Stimulated activated CD8-positive, alpha-beta memory T cell treated with anti-CD3 and anti-CD28 coated beads, Interleukin-2, amount 100 ng/mL, for 48 hours (primary cell): ENCODE results near the gene NISCH.

ENCODE experiments used
- DNase-seq, 2 donors: peaks; one replicate each; pipeline ENCODE4 v3.0.0-alpha.2; 2020; ENCODE audit warnings: low read depth in 2 of 2

The NISCH gene

DNA sequence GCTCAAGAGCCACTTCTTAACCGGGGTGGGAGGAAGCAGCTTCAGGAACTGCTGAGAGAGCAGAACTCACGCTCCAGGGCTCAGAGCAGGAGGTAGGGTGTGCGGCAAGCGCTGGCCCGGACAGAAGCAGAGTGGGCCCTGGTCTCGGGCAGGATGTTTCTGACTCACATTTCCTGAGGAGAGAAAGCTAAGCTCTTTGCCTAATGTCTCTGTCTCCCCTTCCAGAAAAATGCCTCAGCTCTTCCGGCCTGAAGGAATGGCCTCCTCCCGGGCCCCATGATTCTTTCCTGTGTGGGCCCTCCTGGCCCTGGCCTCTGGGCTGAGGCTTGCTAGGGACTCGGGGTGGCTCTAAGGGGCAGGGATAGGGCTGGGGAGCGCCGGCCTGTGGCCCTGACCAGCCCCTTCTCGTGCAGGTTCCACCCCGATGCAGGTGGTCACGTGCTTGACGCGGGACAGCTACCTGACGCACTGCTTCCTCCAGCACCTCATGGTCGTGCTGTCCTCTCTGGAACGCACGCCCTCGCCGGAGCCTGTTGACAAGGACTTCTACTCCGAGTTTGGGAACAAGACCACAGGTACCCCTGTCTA lies 35.6 kb downstream of the NISCH start:
- DNase-seq = no peak

DNA sequence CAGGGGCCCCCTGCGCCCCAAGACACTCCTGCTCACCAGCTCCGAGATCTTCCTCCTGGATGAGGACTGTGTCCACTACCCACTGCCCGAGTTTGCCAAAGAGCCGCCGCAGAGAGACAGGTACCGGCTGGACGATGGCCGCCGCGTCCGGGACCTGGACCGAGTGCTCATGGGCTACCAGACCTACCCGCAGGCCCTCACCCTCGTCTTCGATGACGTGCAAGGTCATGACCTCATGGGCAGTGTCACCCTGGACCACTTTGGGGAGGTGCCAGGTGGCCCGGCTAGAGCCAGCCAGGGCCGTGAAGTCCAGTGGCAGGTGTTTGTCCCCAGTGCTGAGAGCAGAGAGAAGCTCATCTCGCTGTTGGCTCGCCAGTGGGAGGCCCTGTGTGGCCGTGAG lies 36.7 kb downstream of the NISCH start:
- no peak for DNase-seq

DNA sequence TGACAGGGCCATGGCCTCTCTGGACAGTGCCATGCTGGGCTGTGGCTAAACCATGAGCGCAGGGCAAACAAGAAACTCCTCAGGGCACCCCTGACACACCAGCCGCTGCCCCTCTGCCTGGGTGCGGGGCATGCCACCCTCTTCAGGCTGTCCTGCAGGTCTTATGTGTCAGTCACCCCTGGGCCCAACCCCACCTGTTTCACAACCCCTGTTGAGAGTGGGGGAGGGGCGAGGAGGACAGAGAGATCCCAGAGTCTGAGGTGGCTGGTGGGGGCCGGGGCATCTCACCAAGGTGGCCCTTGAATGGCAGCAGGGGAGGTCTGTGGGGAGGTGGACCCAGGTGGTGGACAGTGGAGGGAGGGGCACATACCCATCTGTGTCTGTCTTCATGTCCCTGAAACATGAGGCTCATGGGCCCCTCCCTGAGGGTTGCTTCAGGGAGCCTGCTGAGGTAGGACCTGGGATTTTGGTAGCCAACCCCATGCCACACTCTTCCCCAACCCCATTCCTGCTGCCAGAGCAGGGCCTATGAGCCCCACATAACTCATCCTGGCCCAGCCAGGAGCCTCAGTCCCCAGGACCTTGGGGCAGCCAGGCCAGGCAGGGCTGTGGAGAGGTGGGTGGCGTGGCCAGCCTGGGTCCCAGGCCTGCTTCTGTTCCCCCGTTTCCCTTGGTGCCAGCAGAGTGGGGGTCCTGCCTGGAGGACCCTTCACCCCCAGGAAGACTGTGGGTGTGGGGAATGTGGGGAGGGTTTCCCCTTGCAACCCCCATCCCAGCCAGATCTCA lies 38.0 kb downstream of the NISCH start:
- no peak for DNase-seq

DNA sequence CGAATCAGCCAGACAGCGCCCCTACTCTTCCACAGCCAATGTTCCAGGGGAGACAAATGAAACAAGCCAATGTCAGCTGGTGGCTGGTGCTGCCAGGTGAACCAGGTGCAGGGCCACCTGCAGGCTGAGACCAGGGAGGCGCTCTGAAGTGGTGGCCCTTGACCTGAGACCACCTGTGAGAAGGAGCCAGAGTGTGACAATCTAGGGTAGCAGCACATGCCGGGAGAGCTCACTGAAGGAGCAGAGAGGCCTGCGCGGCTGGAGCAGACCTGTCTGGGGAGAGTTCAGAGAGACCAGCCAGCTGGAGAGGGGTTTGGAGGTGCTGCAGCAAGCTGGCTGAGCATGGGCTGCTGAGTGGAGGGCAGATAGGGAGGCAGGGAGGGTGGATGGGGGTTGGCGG lies 39.0 kb downstream of the NISCH start:
- DNase-seq = no peak

DNA sequence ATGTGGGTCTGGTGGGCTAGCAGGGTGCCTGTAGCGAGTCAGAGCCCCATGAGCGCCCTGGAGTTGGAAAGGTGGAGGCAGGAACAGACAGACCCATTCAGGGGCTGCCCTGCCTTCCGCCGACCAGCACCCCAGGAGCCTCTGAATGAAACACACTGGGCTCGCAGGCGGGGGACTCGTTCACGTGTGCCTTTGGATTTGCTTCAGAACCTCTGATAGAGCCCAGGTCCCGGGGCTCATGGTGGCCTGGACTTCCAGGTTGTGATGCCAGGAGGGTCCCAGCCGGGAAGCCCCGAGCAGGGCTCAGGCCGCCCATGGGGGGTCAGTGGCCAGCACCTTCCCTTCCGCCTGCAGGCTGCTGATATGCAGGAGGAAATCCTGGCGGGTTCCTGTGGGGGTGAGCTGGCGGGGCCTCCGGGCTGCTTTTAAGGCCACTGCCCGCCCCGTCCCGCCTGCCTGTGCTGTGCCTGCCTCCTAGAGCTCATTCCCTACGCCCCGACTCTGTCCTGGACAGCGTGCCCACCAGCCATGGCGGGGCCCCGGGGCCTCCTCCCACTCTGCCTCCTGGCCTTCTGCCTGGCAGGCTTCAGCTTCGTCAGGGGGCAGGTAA lies 39.6 kb downstream of the NISCH start, which contains the start of gene STAB1:
Gene STAB1, plus strand, starts transcription at position 453 of the 610 bp plus-strand sequence. Its CDS starts 76 bp downstream, at position 529.
- DNase-seq = no peak

DNA sequence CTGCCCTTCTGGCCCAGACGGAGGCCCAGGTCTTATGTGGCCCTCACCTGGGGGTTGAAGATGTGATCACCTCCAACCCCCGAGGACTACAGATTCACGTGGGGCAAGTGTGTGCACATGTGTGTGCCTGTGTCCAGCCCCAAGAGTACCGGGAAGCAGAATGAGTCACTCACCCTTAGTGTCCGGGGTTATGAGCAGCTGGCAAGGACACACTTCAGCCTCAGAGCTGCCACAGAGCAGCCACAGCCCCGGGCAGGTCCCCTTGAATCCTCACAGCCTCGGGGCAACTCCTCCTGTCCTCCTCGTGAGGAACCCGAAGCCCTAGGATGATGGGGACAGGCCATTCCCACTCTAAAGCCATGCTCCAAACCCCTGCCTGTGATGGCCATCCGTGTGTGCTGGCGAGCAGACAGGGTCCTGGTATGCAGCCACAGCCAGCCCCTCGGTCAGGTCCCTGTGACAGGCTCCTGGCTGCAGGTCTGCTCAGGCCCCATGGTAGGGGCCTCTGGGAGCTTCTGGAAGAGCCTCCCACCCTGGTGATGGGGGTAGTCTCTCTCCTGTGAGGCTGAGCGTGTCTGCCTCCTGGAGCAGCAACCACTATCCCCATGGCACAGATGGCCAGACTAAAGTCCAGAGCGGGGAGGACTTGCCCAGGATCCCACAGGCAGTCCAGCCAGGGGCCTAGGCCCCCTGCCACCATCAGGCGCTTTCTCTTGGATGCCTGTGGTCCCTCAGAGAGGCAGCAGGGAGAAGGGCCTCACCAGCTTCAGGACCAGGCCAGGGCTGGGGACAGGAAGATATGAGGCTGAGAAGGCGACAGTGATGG lies 40.6 kb downstream of the NISCH start:
- no peak for DNase-seq

DNA sequence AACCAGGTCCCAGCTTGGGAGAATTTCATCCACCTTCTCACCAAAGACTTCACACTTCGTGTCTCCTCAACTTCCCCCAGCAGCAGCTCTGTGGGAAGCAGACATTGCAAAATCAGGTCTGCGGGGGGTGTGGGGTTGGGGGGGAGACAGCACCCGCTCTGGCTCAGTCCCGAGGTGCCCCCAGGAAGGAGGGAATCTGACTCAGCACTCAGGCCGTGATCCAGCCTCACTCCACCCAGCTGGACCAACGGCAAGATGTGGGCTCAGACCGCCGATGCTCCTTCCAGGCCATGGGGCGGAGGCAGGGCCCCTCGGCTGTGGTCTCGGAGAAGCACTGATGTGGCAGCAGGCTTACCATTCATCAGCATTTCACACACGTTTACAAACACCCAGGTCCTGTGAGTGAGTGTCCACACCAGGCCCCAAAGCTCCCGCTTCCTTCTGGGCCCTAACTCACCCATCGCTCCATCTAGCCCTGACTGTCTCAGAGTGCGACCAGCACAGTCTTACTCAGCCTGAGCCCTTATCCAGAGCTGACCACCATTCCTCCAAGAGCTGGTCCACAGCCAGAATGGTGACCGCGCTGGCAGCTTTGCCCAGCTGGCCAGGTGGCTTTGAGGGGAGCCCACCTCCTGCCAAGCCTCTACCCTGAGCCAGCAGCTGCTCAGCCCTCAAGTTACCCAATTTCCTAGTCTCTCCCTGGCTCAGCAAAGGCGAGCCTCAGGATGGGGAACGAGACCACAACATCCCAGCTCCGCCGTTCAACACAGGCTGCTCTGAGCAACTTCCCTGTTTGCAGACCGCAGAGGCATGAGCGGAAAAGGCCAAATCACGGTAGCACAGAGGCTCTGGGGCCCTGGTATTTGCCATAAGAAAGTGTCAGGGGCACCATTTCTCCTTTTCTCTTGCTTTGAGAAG lies 43.0 kb downstream of the NISCH start:
- no peak for DNase-seq

DNA sequence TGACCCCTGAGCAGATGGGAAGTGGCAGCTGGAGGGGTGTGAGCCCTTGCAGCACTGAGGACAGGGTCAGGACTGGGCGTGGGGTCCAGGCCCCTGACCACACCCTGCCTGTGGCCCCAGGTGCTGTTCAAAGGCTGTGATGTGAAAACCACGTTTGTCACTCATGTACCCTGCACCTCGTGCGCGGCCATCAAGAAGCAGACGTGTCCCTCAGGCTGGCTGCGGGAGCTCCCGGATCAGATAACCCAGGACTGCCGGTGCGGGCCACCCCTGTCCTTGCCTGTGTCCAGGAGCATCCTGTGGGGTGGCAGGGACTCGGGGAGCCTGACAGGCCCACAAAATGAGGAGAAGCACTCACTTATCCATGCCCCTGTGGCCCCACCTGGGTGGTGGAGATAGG lies 45.6 kb downstream of the NISCH start:
- DNase-seq = no peak

DNA sequence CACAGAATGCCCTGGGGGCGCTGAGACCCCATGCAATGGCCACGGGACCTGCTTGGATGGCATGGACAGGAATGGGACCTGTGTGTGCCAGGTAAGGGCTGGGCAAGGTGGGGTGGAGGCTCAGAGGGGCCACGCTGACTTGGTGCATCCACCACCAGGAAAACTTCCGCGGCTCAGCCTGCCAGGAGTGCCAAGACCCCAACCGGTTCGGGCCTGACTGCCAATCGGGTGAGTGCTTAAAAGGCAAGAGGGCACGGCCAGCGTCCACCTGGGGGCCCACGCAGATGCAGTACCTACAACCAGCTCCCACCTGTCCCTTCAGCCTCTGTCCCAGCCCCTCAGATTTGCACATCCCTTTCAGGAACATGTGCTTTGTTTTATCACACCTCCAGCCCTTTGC lies 46.6 kb downstream of the NISCH start:
- DNase-seq = no peak

DNA sequence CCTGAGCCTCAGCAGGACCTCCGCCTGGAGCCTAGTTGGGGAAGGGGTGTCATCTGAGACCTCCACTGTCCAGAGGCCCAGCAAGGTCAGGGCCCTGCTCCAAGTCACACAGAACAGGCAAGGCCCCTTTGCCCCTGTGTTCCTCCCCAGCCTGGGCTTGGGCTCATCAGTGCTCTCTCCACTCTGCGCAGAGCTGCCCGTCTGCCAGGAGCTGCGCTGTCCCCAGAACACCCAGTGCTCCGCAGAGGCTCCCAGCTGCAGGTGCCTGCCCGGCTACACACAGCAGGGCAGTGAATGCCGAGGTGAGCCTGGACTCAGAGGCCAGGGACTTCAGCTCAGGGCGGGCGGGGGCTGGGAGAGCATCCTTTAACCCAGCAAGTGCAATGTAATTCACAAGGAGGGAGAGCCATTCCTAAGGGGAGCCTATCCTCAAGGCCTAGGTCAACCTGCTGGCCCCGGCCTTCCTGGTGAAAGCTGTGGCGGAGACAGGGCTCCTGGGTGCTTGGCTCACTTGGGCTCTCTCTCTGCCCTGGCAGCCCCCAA lies 47.5 kb downstream of the NISCH start:
- no peak for DNase-seq

DNA sequence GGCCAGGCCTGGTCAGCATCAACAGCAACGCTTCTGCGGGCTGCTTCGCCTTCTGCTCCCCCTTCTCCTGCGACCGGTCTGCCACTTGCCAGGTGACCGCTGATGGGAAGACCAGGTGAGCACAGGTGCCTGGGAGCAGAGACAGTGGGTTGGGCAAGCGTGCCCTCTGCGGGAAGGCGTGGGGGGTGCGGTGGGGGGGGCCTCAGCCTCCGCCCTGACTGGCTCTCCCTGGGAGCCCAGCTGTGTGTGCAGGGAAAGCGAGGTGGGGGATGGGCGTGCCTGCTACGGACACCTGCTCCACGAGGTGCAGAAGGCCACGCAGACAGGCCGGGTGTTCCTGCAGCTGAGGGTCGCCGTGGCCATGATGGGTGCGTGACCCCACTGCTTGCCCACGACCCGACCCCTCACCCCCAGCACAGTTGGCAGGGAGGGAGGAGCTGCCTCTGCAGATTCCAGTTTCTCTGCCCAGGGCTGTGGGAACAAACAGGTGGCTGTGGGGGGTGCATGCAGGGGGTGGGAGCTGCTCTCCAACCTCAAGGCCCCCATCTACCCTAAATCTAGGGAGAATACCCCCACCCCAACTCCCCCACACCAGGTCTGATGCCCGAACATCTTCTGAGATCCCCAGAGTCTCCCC lies 48.5 kb downstream of the NISCH start:
- DNase-seq = no peak

DNA sequence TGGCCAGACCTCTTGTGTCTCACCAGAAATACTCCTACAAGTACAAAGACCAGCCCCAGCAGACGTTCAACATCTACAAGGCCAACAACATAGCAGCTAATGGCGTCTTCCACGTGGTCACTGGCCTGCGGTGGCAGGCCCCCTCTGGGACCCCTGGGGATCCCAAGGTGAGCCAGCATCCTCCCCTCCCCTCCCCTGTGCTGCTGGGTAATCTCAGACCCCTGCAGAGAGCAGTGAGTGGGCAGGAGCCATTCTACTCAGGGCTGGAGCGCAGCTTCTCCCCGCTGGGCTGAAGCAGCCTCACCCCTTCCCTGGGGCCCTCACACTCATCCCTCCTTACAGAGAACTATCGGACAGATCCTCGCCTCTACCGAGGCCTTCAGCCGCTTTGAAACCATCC lies 49.6 kb downstream of the NISCH start:
- no peak for DNase-seq

DNA sequence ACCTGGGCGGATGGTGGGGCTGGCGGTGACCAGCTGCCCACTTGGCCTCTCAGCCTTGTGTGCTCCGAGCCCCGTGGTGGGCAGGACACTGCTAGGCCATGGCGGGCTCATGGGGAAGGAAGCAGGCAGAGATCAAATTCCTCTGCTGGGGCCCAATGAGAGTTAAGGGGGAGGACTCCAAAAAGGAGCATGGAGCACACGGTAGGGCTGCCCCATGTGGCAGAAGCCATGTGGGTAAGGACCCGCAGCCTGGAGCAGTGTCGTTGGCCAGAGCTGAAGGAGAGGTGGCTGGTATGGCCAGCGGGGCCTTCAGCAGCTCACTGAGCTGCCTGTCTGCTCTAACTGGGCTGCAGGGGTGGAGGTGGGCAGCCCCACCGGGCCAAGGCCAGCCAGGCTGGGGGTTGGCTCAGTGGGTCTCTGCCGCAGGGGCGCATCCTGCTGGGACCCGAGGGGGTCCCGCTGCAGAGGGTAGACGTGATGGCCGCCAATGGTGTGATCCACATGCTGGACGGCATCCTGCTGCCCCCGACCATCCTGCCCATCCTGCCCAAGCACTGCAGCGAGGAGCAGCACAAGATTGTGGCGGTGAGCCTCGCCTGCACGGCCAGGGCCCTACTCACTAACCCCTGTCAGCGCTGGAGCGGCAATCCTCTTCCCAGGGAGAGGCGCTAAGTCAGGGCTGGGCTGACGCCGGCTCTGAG lies 51.0 kb downstream of the NISCH start:
- DNase-seq = no peak

DNA sequence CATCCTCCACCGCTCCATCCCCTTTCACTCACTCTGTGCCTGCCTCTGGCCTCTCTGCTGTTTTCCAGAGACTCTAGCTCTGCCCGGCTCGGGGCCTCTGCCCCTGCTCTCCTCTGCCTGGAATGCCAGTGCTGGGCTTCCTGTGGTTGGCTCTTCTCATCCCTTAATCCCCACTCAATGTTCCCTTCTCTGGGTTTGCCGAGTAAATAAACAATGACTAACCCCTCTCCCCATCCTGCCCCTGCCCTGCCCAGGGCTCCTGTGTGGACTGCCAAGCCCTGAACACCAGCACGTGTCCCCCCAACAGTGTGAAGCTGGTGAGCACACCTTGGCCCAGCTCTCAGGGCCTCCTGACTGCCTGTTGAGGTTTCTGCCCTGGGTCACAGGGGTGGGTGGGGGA lies 52.0 kb downstream of the NISCH start:
- DNase-seq = no peak

DNA sequence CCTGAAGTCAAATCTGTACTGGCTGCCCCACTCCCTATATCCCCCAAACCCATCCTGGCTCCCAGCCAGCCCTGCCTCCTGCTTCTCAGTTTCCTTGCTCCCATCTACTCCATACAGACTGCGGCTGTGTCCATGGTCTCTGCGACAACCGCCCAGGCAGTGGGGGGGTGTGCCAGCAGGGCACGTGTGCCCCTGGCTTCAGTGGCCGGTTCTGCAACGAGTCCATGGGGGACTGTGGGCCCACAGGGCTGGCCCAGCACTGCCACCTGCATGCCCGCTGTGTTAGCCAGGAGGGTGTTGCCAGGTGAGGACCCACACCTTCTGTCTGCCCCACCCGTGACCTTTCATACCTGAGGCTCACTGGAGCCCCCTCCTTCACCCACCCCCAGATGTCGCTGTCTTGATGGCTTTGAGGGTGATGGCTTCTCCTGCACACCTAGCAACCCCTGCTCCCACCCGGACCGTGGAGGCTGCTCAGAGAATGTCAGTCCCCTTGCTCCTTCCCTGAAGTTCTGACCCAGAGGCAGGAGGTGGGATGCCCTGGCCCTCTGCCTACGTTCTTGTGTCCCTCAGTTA lies 54.4 kb downstream of the NISCH start:
- no peak for DNase-seq

DNA sequence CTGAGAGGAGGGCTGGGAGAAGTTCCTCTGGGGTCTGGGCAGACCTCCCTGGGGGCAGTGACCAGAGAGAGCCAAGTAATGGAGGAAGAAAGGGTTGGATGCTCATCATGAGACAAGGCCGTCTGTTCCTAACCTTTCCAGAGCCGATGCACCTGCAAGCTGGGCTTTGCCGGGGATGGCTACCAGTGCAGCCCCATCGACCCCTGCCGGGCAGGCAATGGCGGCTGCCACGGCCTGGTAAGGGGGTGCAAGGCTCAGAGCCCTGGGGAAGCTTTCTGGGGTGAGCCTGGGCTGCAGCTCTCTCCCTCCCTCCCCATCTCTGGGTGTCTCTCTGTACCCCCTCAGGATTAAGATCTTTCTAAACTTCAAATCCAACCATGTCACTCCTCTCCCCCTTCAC lies 56.1 kb downstream of the NISCH start:
- DNase-seq = no peak

DNA sequence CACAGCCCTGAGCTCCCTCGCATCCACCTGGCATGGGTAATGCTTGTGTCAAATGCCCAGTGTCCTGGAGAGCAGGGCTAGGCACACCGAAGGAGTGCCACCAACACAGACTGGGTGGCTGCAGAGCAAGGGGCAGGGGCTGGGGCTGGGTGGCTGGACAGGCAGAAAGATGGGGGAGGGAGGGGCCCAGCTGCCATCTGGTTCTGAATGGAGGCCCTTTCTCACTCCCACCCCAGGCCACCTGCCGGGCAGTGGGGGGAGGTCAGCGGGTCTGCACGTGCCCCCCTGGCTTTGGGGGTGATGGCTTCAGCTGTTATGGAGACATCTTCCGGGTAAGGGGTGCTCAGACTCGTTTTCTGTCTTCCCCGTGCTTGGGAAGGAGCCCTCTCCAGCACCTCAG lies 56.7 kb downstream of the NISCH start:
- DNase-seq = no peak

DNA sequence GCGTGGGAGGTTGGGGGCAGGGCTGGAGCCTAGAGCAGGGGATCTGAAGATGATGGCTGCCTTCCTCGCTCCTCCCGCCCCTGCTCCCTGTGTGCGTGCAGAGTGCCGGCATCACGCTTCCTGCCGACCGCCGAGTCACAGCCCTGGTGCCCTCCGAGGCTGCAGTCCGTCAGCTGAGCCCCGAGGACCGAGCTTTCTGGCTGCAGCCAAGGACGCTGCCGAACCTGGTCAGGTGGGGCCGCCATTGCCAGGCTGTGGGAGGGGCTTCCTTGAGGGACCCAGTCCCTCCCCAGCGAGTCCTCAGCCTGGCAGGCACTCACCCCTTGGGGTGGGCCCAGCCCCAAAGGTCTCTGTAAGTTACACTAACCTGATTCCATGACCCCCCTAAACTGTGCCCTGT lies 57.3 kb downstream of the NISCH start:
- DNase-seq = no peak

DNA sequence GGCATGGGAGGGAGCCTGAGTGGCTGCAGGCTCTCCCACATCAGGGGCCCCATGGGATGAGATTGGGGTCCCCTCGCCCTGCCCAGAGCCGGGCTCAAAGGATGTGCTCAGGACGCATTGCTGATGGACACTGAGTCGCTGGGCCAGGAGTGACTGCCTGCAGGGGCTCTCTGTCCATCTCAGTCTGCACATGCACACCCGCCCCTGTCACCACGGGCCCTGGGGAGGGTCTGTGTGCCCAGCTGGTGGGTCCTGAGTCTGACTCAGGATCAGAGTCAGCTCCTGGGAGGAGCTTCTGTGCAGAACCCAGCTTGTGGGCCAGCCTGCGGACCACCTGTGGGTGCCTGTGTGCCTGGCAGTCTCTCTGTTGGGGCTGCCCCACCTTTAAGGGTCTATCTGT lies 57.9 kb downstream of the NISCH start:
- DNase-seq = no peak

DNA sequence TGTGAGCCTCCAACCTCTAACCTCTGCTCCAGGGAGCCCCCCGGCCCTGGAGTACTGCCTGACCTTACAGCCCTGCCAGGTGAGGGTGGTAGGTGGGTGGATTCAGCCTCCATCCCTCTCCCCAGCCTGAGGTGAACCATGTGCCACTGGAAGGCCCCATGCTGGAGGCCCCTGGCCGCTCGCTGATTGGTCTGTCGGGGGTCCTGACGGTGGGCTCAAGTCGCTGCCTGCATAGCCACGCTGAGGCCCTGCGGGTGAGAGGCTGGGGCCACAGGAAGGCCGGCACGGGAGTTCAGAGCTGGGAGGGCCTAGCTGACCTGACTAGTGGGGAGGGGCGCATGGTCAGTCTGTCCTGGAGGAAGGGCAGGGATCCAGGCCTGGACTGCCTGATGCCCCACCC lies 59.2 kb downstream of the NISCH start:
- DNase-seq = no peak
